Suprapubic skin (tissue), 3 donors: ENCODE results near the gene WDFY4.

Source experiments
- CTCF ChIP-seq, 2 donors: fragments of 200-600 bp in 1 of 2; fragments of 450-650 bp in 1 of 2; sonication (generic) in 1 of 2; IDR thresholded peaks; one replicate each; pipeline ENCODE4 v1.5.1; 2016 to 2019; ENCODE audit warnings: antibody characterized with exemption in 2 of 2, mild to moderate bottlenecking in 1 of 2, moderate library complexity in 1 of 2
- EP300 ChIP-seq: sonication (generic); formaldehyde crosslinking; IDR thresholded peaks from one replicate; pipeline ENCODE4 v1.6.1; 2017; ENCODE audit warnings: antibody characterized with exemption

GRCh38 chr10:48736596-48736995 is 51.9 kb downstream of the WDFY4 start:
- TF ChIP-seq CTCF (IDR thresholded peaks at IDR 0.05) (no peak), EP300 (no peak)
